GF-D8 (cell line): ENCODE data around the gene CYTIP.

Source experiments
- DNase-seq: peaks from one replicate; lab custom pipeline; 2025; lab: John Stamatoyannopoulos, UW

The CYTIP gene

DNA sequence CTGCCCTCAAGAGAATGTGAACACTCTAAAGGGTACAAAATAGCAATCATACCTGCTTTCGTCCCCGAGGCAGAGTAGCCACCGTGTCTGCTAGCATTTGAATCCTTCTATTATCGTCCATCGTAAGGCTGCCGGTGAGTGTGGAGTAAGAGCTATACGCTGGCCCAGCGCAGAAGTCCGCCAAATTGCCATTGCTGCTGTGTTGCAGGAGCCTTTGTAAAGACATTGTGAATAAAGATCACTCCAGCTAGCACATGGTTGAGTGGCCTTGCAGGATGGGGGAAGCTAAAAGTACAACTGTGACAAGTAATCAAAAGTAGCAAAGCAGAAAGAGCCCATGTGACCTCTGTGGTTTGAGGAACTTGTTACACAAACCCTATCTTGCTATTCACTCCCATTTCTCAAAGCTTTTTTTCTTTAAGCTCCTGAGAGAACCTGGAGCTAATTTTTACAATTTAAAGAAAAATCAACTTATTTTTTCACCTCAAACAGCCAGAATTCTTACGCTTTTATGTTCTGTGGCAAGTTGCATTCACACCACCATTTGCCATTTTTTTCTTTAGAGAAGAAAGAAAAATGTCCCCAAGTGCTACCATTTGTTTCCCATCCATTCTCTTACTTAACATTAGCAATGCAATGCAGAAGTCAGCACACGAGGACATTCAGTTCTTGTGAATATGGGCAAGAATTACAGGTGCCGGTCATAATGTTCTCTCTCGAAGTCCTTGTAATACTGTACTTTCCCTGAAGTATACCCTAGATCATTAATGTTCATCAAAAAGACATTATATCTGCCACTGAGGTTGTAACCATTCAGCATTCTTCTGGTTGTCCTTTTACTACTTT lies at the start of gene CYTIP:
CYTIP (minus strand) TSS at position 295 of the 846 bp plus-strand sequence; CDS start at position 226, 69 bp downstream.
- DNase-seq: no peak

DNA sequence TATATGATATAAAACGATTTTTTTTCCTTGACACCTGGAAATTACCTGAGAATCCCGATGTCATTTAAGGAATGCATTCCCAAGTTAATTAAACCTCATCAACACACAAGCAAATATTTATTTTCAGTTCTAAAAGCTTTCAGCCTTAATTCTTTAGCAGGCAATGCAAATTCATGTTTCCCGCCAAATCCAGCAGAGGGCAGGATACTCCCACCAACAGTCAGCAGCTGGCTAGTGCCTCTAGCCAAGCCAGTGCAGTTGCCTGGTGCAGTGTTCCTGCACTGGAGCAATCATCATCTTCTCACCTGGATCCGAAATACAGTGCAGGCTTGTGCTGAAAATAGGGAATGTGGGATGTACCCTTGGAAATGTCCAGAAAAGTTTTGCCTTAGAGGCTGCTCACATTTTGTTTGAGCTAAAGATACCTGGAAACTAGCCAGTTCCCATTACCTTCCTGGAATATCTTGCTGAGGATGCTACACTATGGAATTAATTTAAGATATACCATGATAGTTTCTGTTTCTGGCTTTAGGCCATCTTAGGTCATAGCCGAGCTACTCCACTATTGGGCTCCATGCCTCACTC lies 48.4 kb upstream of the CYTIP start:
- DNase-seq: peak; percentile 5

DNA sequence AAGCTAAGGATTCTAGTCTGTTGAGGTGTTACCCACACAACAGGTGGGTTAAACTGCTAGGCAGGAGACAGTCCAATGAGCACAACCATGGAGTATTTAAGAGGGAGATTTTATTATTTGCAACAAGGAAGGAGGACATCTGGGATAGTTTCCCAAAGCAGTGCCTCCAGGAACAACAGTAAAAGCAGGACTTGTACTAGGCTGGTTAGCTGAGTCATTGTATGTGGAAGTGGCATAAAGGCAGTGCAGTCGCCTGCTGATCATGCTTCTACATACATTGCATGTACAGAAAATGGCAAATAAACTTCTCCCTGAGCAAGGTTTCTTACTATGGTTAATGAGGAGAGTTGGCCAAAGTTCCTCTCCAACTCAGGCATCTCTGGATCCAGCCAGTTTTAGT lies 46.1 kb upstream of the CYTIP start:
- DNase-seq: no peak

DNA sequence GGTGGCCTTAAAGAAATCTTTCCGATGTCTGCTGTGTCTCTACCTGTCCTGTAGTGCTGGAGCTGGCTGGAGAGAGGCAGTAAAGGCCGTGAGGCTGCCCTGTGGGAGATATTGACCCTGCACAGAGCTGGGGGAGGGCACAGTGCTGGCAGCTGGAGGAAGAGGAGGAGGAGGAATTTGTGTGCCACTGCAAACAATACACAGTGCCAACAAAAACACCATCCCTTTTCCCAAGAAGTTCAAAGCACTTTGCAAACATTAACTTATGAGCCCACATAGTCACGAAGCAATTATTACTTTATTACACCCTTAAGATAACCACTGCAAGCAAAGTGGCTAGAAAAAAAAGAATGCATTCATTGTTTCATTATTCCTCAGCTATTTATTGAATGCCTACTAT lies 45.0 kb upstream of the CYTIP start:
- no peak for DNase-seq

DNA sequence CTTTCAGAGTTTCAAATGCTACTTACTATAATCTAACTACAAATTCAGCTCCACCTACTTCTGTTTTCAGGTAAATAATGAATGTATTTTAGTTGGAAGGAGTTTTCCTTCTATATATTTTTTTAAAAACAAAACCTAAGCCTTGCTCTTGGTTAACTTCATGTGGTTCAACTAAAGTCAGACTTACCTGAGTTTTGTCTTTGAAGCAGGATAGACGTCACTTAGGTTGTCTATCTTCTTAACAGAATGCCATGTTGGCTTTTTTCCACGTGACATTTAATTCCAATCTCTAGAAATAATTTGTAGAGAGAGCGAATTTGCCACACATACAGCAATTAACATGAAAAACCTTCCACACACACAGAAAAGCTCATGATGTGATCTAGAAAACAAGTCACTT lies 43.9 kb upstream of the CYTIP start:
- DNase-seq: no peak

DNA sequence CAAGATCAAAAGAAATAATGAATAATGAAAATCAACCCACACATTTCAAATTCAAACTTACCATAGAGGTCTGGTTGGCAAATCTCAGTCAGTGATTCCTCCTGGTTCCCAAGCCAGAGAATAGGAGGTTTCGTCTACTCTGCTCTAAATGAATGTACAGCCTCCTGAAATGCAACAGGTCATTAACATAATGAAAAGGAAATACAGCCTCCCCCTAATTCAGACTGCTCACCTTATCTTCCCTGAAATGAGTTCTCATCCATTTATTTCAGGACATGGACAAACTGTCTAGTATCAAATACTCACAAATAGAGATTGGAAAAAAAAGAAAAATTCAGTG lies 43.4 kb upstream of the CYTIP start:
- no peak for DNase-seq

DNA sequence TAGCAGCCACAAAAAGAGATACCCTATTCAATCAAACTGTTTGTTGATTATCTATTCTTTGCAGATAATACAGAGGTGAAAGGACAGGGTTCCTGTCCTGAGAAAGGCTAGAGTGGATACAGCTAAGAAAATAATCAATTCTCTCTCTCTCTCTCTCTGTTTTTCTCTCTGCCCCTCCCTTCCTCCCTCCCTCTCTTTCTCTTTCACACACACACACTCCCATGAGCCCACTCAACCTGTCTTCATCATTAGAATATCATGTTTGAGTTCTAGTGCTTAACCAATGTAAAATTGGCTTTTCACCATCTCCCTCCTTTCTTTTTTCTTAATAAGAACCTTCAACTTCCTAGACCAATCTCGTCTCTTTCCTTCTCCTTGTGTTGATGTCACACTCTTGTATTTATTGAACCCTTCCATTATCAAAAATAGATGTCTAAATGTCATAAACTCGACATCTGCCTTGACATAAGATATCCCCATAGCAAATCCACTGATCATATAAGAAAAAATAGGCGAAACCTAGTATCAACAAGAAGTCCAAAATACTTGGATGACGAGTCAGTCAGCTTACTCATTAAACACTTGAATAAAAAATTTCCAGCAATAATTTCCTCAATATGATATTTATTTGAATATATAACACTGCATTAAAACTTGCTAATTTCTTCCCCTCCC lies 42.8 kb upstream of the CYTIP start:
- no peak for DNase-seq

DNA sequence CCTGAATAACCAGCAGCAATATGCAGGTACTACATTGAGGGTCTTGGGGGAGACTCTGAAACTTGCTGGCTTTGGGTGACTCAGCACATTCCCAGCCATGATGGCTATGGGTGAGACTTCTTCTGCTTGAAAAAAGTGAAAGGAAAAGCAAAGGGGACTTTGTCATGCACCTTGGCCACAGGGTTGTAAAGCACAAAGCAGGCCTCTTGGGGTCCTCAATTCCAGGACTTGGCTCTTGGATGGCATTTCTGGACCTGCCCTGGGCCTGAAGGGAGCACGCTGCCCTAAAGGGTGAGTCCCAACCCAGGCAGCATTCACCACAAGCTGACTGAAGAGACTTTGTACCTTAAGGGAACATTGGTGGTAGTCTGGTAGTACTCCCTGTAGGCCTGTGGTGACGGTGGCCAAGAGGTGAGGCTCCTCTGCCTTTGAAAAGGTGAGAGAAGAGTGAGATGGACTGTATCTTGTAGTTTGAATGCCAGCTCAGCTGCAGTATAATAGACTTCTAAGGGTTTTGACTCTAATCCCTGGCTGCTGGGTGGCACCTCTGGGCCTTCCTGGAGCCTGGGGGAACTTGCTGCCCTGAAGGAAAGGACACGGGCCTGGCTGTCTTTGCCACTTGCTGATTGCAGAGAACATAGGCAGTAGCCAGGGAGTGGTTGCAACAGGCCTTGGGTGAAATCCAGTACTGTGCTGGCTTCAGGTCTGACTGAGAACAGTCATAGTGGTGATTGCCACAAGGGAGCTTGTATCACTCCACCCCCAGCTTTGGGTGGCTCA lies 36.5 kb upstream of the CYTIP start:
- no peak for DNase-seq

DNA sequence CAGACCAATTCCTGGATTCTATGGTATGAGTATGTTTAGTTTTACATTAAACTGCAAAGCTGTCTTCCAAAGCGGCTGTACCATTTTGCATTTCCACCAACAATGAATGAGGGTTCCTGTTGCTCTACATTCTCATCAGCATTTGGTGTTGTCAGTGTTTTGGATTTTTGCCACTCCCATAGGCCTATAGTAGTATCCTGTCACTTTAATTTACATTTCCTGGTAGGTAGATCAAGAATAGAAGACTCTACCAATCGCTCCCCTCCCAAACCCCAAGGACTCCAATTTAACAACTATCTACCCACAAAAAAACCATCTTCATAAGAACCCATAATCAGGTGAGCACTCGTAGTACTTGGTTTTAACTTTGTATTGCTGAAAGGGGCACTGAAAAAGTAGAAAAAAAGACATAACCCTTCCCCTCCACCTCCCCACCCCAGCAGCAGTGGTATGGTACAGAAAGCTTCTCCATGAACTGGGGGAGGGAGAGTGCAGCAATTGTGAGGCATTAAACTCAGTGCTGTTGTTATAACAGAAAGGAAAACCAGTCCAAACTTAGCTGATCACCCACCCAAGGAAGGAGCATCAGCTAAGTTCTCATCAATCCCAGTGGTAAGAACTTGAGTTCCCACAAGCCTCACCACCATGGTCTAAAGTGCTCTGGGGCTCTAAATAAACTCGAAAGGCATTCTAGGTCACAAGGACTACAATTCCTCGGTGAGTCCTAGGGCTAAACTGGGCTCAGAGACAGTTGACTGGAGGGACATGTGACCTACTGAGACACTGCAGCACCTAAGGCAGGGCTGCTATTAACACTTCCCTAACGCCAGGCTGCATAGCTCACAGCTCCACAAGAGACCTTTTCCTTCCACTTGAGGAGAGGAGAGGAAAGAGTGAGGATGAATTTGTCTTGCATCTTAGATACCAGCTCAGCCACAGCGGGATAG lies 35.5 kb upstream of the CYTIP start:
- DNase-seq: no peak

DNA sequence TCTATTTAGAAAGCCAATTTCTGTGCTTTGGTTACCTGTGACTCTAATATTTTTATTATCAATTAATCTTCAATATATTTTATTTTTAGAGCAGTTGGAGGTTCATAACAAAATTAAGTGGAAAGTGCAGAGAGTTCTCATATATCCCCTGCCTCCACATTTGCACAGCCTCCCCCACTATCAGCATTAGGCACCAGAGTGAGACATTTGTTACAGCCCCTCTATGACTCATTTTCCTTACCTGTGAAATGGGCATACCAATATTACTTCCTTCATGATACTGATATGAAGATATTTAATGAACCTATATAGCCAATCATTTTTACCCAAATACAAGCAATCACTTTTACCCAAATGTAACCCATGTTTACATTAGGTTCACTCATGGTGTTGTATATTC lies 34.0 kb upstream of the CYTIP start:
- DNase-seq: no peak

DNA sequence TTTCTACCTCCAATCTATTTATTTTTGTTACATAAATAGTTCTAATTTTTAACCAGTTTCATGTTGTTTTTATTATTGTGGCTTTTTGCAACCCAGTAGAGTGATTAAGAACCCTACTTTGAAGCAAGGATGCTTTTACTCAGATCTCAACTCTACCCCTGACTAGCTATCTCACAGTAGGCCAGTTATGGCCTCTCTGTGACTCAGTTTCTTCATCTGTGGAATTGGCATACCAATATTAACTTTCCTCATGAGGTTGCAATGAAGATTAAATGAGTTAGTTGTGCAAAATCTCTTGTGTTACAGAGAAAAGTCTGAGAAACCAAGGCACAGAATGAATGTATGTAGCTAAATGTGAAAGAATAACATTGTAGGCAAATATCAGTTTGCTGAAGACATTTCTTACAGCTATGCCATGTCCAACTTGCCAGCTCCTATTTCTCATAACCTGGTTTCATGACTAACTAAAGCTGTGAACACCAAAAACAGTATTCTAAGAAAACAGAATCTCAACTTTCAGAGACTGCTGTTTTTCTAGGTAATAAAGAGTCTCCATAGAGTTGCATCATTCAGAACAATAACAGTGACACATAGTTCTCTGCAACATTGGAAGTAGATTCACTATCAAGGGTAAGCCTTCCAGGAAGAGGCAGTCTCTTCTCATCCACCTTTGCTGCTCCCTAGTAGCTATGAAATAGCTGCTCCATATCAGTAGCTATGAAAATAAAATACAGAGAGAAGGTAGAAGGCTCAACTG lies 33.2 kb upstream of the CYTIP start:
- no peak for DNase-seq

DNA sequence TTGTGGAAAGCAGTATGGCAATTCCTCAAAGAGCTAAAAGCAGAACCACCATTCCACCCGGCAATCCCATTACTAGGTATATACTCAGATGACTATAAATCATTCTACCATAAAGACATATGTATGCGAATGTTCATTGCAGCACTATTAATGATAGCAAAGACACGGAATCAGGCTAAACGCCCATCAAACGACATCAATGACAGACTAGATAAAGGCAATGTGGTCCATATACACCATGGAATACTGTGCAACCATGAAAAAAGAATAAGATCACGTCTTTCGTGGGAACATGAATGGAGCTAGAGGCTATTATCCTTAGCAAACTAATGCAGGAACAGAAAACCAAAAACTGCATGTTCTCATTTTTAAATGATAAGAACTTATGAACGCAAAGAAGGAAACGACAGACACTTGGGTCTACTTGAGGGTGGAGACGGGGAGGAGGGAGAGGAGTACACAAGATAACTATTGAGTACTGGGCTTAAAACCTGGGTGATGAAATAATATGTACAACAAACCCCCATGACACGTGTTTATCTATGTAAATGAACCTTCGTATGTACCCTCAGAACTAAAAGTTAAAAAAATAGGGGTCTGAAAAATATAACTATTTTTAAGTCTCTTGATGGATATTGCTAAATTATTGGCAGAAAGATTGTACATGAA lies 32.0 kb upstream of the CYTIP start:
- no peak for DNase-seq

DNA sequence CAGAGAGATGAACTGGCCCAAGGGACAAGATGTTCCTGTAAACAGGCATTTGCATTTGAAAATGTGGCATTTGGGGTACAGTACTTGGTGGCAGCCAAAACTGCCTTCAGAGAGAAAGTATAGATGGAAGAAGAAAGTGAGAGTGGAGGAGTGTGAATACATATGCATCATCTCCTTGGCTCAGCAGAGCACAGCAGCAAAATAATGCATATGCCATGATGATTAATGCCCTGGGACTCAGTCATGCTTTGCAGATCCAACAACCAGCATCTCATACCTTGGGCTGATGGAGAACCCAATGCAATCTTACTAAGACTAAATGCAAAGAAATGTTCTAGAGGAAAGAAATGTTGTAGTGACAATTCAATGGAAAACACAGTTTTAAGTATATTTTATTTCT lies 29.7 kb upstream of the CYTIP start:
- no peak for DNase-seq

DNA sequence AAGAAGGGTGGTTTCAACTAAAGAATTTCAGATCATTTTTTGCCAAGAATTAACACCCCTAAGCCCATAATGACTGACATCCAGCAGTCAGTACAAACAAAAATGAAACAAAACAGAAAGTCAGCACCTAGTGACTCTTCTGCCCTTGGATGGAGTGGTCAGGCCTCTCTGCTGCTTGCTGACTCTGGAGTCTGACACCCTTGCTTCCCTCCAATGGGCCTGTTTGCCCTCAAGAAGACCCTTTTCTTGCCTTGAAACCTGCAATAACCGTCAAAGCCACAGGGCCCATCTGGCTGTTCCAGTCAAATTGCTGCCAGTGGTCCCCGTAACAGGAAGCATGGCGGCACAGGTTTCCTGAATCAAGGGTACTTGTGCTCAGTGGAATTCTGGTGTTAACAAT lies 27.2 kb upstream of the CYTIP start:
- DNase-seq: no peak

DNA sequence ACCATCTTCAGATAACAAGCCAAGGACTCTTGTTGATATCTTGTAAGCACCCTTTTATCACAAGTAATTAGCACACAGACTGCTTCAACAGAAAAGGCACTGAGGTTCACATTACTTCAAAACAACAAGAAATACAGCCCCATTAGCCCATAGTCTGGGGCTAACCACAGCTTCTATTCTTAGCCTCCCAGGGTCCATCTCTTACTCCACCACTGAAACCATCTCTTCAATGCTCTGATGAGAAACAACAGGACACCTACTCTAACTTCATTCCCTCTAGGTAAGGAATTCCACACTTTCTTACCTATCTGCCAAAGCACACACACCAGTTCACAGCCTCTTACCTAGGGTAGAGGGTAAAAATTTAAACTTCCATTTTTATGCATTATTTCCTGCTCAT lies 26.4 kb upstream of the CYTIP start:
- DNase-seq: no peak

DNA sequence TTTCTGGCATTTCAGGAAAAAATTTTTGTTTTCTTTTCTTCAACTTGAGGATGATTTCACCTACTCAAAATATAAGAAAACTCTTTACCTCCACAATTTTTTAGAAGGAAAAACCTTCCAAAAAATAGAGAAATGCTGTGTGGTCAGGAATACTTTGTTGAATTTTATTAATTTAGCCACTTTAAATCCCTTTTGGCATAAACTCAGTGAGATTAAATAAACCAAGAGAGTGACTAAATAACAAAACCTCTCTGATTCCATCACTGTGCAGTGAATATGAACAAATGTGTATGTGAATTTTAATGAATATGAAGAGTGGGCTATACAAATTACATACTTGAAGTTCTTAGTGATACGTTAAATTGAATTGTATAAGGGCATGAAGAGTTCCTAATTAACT lies 25.8 kb upstream of the CYTIP start:
- DNase-seq: no peak

DNA sequence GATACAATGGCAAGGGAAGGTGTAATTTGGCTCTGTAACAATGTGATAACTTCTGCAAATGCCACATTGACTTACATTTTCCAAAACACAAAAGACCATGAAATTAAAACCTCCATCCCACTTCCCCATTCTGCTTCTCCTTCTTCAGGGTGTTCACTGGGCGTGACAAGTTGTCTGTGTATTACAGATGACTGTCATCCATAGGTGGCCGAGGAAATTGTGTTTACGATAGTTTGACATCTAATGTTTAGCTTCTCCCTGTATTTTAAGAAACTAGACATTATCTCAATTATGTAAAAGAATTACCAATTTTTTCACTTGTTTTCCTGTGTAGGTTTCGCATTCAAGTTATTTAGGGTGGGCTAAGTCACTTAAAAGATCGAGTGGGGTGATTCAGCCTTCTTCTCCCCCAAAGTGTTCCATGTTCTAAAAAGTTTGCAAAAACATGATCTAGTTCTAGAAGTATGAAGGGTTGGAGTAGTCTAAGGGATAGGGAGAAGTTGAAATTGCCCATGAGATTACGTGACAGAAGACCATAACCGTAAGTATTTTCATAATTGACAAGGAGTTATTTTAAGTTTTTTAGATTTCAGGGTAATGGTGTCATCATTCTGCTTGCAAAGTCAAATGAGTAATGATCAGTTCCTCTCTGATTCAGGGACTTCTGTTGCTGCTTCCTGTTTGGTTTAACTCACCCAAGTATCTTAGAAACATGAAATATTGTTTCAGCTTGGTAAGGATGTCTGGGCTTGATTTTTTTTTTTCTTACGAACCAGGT lies 25.2 kb upstream of the CYTIP start:
- peak; percentile 63 for DNase-seq

DNA sequence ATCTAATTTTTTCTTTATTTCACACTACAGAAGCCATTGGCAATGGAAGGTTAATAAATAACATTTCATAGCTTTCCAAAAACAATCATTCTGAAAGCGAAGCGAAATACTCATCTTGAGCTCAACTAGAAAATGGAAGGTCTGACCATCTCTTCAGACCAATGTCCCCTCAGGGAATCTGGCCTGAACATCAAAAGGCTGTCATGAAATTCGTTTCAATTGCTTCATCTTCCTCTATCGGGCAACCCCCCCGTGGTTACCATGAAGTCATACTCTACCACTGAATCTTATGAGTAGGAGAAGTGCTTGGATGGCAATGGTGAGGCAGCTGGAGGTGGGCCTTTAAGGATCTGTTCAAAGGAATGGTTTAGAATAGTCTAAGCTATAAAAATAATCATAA lies 22.9 kb upstream of the CYTIP start:
- no peak for DNase-seq

DNA sequence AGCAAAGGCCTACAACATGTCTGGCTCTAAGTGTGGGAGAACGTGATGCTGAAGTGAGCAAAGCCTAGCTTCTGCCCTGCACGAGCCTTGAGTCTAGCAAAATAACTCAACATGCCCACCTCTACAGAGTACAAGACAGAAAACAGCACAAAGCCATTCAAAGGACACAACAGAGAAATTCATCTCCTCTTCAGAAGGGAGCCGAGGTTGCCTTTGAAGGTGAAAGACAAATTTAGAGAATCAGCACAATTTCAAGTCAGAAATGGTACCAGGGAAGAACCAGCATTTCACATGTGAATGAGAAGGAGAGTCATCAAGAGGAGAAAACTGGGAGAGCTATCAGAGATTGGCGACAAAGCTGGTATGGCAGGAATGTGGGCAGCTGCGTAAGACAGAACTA lies 21.7 kb upstream of the CYTIP start:
- no peak for DNase-seq
